ENCODE data around the gene VSTM4.

- TF ChIP-seq CTCF (IDR thresholded peaks at IDR 0.05) (no peak), POLR2A (IDR thresholded peaks at IDR 0.05) (no peak), EP300 (IDR thresholded peaks at IDR 0.05) (no peak)
Measured at GRCh38 chr10:49107111-49107886, 8.0 kb downstream of the VSTM4 start.

Data from suprapubic skin (tissue), 3 donors.